Measurements from ENCODE around the gene COX4I2. TPM values are rescaled to one million over a fixed set of nuclear protein-coding genes. Genes with fewer than 3 reads are reported as not detected.

Gene COX4I2
- total RNA-seq, 1 donor from 2014 or later: not detected

DNA sequence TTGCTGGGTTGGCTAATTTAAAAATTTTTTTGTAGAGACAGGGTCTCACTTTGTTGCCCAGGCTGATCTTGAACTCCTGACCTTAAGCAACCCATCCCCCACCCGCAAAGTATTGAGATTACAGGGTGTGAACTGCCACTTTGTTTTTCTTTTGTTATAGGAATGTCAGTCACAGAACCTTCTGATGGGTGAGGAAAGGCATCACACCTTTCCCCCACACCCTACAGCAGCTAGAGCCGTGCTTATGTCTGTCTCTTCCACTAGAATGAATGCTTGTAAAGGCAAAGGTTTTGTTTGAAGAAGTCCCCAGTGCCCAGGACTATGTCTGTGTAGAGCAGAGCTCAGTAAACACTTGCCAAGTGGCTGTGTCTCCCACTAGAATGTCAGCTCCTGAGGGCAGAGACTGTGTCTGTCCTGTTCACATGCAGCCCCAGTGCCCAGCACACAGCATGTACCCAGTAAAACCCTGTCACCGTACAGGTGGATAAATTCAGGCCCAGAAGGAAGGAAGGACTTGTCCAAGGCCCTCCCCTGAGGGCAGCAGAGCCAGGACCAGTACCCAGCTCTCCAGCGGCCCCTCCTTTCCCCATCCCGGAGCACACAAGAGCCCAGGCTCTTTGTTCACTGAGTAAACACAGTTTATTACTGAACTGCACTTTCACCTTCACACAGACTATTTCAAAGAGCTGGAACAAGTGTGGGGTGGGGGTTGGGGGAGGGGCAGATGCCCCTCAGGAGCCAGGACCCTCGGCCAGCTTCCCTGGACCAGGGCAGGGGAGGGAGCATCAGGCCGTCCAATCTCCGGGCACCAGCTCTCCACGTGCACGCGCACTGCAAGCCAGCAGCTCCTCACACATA is 26.4 kb downstream of the COX4I2 start:
- POLR2A ChIA-PET: interaction anchor here (0.6 to 2.2 kb wide), 4 partner anchors 11 to 216 kb away, joined by 3 to 20 read pairs (median 5); no protein-coding TSS in a partner anchor
- Mint-ChIP-seq H3K4me1 (peaks cover 45% of the 10 kb centered on the region), H3K36me3 (ENCODE audit: low read depth) (peaks cover 31% of the 10 kb centered on the region), H3K4me3 (no peak overlapping the region), H3K27ac (no peak overlapping the region), H3K9me3 (no peaks in the 10 kb centered on the region), H3K27me3 (no peaks in the 10 kb centered on the region)
- CTCF ChIA-PET: interaction anchor here (2.5 kb wide), 1 partner anchor 59 kb away, joined by 33 read pairs; the partner anchor contains the start of gene BCL2L1
- ATAC-seq (ENCODE audit: low read depth) (no peak), DNase-seq (no peak)
- no peak for TF ChIP-seq CTCF (IDR thresholded peaks at IDR 0.05)
- intact Hi-C loops (cut with micrococcal nuclease): no loop called here

DNA sequence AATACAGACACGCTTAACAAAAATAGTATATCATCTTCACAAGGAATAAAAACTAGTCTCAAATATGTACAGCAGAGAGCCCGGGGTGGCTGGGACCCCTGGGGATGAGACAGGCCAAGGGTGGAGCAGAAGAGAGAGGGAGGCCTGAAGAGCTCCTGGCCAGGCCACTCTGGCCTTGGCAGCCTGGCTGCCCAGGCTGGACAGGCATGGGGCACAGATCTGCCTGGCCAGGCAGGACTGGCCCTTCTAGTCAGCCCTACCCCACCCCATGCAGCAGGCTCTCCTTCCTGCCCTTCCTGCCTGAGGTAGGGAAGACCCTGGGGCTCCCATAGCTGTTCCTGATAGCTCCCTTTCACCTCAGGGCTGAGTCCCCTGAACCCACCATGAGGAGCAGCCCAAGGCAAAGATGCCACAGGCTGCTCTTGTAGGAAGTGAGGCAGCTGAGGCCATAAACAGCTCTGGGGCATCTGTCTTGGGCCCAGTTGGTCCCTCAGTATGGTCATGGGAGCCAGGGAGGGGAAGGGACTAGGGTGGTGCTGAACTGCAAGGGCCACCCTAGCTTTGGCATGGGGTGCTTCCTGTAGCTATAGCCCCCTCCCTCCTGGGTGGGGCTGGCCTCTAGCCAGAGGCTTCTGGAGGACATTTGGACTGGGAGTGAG is 27.1 kb downstream of the COX4I2 start:
- H3K9me3 Mint-ChIP-seq: no peaks in the 10 kb centered on the region
- POLR2A ChIA-PET: interaction anchor here (0.7 to 2.2 kb wide), 3 partner anchors 10 to 59 kb away, joined by 3 to 20 read pairs (median 4); no protein-coding TSS in a partner anchor
- no peaks in the 10 kb centered on the region for H3K27me3 Mint-ChIP-seq
- H3K4me3 Mint-ChIP-seq: no peak overlapping the region
- CTCF ChIA-PET: interaction anchor here (2.5 kb wide), 1 partner anchor 59 kb away, joined by 33 read pairs; the partner anchor contains the start of gene BCL2L1
- TF ChIP-seq CTCF (IDR thresholded peaks at IDR 0.05): no peak
- peaks cover 38% of the 10 kb centered on the region for H3K36me3 Mint-ChIP-seq (ENCODE audit: low read depth)
- peaks cover 46% of the 10 kb centered on the region for H3K4me1 Mint-ChIP-seq
- DNase-seq (no peak), ATAC-seq (ENCODE audit: low read depth) (no peak)
- H3K27ac Mint-ChIP-seq: no peak overlapping the region
- intact Hi-C loops (cut with micrococcal nuclease): no loop called here

- DNase-seq: no peak
- Mint-ChIP-seq H3K27me3 (no peaks in the 10 kb centered on the region), H3K4me1 (peaks cover 45% of the 10 kb centered on the region), H3K27ac (no peak overlapping the region), H3K4me3 (no peak overlapping the region), H3K36me3 (ENCODE audit: low read depth) (peaks cover 41% of the 10 kb centered on the region), H3K9me3 (no peaks in the 10 kb centered on the region)
- ChIA-PET POLR2A (interaction anchor here (2.2 kb wide), 1 partner anchor 58 kb away, joined by 20 read pairs; no protein-coding TSS in a partner anchor), CTCF (interaction anchor here (2.5 kb wide), 1 partner anchor 58 kb away, joined by 33 read pairs; the partner anchor contains the start of gene BCL2L1)
- ATAC-seq (ENCODE audit: low read depth): no peak
- intact Hi-C loops (cut with micrococcal nuclease): no loop called here
- no peak for TF ChIP-seq CTCF (IDR thresholded peaks at IDR 0.05)
Measured at GRCh38 chr20:31665753-31666152, 28.0 kb downstream of the COX4I2 start.

GRCh38 chr20:31666258-31667042 is 28.7 kb downstream of the COX4I2 start:
- peaks cover 40% of the 10 kb centered on the region for H3K4me1 Mint-ChIP-seq
- ChIA-PET CTCF (interaction anchor here (1.8 kb wide), 1 partner anchor 57 kb away, joined by 6 read pairs; no protein-coding TSS in a partner anchor), POLR2A (interaction anchor here (0.6 kb wide), 1 partner anchor 57 kb away, joined by 3 read pairs; no protein-coding TSS in a partner anchor)
- ATAC-seq (ENCODE audit: low read depth) (peak; percentile 40), DNase-seq (no peak)
- intact Hi-C loops (cut with micrococcal nuclease): no loop called here
- no peaks in the 10 kb centered on the region for H3K27me3 Mint-ChIP-seq
- no peaks in the 10 kb centered on the region for H3K9me3 Mint-ChIP-seq
- H3K36me3 Mint-ChIP-seq (ENCODE audit: low read depth): peaks cover 42% of the 10 kb centered on the region
- H3K4me3 Mint-ChIP-seq: no peak overlapping the region
- TF ChIP-seq CTCF (IDR thresholded peaks at IDR 0.05): no peak
- H3K27ac Mint-ChIP-seq: peak overlapping the region; percentile 64

Measured in activated B cell treated with CpG ODN at 0.5 μM for 24 hours (primary cell).